ENCODE data around the gene TMEM51. TPM values are rescaled to one million over a fixed set of nuclear protein-coding genes. Genes with fewer than 3 reads are reported as not detected.

Gene TMEM51
- total RNA-seq, 1 donor from 2014 or later: 0.11 TPM

GRCh38 chr1:15205586-15206346 is 52.2 kb downstream of the TMEM51 start:
- H3K4me1 Mint-ChIP-seq (ENCODE audit: low read depth): no peaks in the 10 kb centered on the region
- intact Hi-C loops (cut with micrococcal nuclease): no loop called here
- H3K9me3 Mint-ChIP-seq: no peaks in the 10 kb centered on the region
- H3K27ac Mint-ChIP-seq: no peak overlapping the region
- peaks cover 10% of the 10 kb centered on the region for H3K27me3 Mint-ChIP-seq (ENCODE audit: low read depth)
- H3K36me3 Mint-ChIP-seq (ENCODE audit: low read depth): no peaks in the 10 kb centered on the region
- no peak overlapping the region for H3K4me3 Mint-ChIP-seq (ENCODE audit: low read depth)
- DNase-seq (ENCODE audit: low spot score): no peak

GRCh38 chr1:15206418-15207030 is 53.0 kb downstream of the TMEM51 start:
- Mint-ChIP-seq H3K27me3 (ENCODE audit: low read depth) (peaks cover 10% of the 10 kb centered on the region), H3K27ac (no peak overlapping the region), H3K9me3 (no peaks in the 10 kb centered on the region), H3K4me3 (ENCODE audit: low read depth) (no peak overlapping the region), H3K36me3 (ENCODE audit: low read depth) (no peaks in the 10 kb centered on the region), H3K4me1 (ENCODE audit: low read depth) (no peaks in the 10 kb centered on the region)
- DNase-seq (ENCODE audit: low spot score): no peak
- intact Hi-C loops (cut with micrococcal nuclease): no loop called here

- H3K27me3 Mint-ChIP-seq (ENCODE audit: low read depth): peaks cover 10% of the 10 kb centered on the region
- no peaks in the 10 kb centered on the region for H3K36me3 Mint-ChIP-seq (ENCODE audit: low read depth)
- no peaks in the 10 kb centered on the region for H3K4me1 Mint-ChIP-seq (ENCODE audit: low read depth)
- no peak overlapping the region for H3K27ac Mint-ChIP-seq
- no peak overlapping the region for H3K4me3 Mint-ChIP-seq (ENCODE audit: low read depth)
- no peak for DNase-seq (ENCODE audit: low spot score)
- intact Hi-C loops (cut with micrococcal nuclease): no loop called here
- no peaks in the 10 kb centered on the region for H3K9me3 Mint-ChIP-seq
Observed at GRCh38 chr1:15207031-15207828, 53.7 kb downstream of the TMEM51 start.

- Mint-ChIP-seq H3K4me3 (ENCODE audit: low read depth) (no peak overlapping the region), H3K36me3 (ENCODE audit: low read depth) (no peaks in the 10 kb centered on the region), H3K9me3 (no peaks in the 10 kb centered on the region), H3K27ac (no peak overlapping the region), H3K27me3 (ENCODE audit: low read depth) (peaks cover 13% of the 10 kb centered on the region), H3K4me1 (ENCODE audit: low read depth) (no peaks in the 10 kb centered on the region)
- no peak for DNase-seq (ENCODE audit: low spot score)
- intact Hi-C loops (cut with micrococcal nuclease): no loop called here
Observed at GRCh38 chr1:15207829-15208429, 54.4 kb downstream of the TMEM51 start.

DNA sequence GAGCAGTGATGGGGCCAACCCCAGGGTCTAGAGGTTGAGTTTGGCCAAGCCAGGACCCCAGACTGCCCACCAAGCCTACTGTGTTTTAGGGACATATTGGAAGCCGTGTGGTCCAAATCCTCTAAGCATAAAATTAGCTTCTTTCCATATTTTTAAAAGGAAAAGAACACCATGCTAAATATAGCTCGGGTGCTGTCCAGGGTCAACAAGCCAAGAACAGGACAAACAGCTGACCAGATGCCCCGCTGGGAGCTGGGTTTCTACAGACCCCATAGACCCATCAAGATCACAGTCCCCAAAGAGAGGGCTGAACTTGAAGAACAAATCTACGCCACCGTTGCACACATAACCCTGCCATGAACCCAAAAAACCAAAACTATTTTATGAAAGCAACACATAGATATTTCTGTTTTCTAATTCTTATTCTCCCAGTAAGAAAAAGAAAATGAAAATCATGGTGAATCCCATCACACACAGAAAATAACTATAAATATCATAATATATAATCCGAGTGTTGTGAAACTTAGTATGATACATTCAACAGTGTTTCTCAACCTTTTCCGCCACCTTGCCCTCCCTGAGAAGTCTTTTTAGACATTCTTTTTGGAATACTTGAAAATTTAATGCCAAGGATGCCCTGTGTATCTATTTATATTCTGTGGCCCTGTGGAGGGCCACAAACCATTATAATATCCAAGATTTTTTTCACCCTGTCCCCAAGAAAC is 57.3 kb downstream of the TMEM51 start:
- H3K36me3 Mint-ChIP-seq (ENCODE audit: low read depth): no peaks in the 10 kb centered on the region
- H3K4me1 Mint-ChIP-seq (ENCODE audit: low read depth): no peaks in the 10 kb centered on the region
- H3K9me3 Mint-ChIP-seq: no peaks in the 10 kb centered on the region
- H3K4me3 Mint-ChIP-seq (ENCODE audit: low read depth): no peak overlapping the region
- intact Hi-C loops (cut with micrococcal nuclease): no loop called here
- peaks cover 13% of the 10 kb centered on the region for H3K27me3 Mint-ChIP-seq (ENCODE audit: low read depth)
- no peak overlapping the region for H3K27ac Mint-ChIP-seq
- DNase-seq (ENCODE audit: low spot score): no peak

DNA sequence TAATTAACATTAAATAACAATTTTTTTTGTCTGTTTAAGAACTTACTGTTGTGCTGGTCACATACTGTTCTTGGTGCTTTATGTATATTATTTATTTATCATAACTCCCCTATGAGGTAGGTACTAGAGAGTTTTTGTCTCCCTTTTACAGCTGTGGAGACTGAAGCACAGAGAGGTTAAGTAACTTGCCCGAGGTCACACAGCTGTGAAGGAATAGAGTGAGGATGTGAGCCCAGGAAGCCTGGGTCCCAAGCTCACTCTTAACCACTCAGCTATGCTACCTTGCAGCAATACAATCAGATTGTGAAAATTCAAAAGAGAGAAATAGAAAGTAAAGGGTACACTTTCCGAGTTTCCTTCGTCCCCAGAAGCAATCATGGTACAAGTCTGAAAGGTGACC is 57.9 kb downstream of the TMEM51 start:
- no peak overlapping the region for H3K4me3 Mint-ChIP-seq (ENCODE audit: low read depth)
- H3K27ac Mint-ChIP-seq: no peak overlapping the region
- no peaks in the 10 kb centered on the region for H3K36me3 Mint-ChIP-seq (ENCODE audit: low read depth)
- H3K27me3 Mint-ChIP-seq (ENCODE audit: low read depth): peaks cover 13% of the 10 kb centered on the region
- DNase-seq (ENCODE audit: low spot score): no peak
- intact Hi-C loops (cut with micrococcal nuclease): no loop called here
- H3K4me1 Mint-ChIP-seq (ENCODE audit: low read depth): no peaks in the 10 kb centered on the region
- H3K9me3 Mint-ChIP-seq: no peaks in the 10 kb centered on the region

DNA sequence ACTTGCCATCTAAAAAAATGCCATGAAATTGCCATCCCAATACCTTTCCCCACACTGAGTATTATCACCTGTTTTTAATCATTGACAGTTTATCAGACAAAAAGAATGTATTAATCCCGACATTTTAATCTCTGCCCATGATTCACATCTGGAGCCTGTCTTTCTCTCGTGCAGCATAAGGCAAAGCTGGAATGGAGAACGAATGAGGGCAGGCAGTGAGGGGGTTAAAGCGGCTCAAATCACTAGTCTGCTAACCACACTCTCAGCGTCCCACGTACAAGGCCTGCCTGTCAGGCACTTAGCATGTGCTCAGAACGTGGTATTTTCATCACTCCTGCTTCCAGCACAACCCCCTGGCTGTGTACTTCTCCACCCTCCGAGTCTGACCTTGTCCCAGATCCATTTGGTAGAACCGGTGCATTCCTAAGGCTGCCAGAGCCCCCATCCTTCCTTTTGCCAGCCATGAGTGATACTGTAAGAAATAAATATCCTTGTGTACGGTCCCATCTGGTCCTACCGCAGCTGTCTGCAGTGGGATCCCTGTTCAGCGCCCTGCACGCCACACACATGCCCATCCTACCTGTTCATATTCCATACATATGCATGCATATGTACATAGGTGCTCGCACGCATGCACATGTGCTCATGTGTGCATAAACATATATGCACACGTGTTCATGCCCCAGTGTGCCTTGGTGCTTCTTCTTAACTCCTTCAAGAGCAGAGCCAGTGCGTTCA is 58.8 kb downstream of the TMEM51 start:
- Mint-ChIP-seq H3K4me3 (ENCODE audit: low read depth) (no peak overlapping the region), H3K27ac (no peak overlapping the region), H3K27me3 (ENCODE audit: low read depth) (peaks cover 19% of the 10 kb centered on the region), H3K9me3 (no peaks in the 10 kb centered on the region), H3K4me1 (ENCODE audit: low read depth) (no peaks in the 10 kb centered on the region), H3K36me3 (ENCODE audit: low read depth) (no peaks in the 10 kb centered on the region)
- DNase-seq (ENCODE audit: low spot score): no peak
- intact Hi-C loops (cut with micrococcal nuclease): no loop called here

DNA sequence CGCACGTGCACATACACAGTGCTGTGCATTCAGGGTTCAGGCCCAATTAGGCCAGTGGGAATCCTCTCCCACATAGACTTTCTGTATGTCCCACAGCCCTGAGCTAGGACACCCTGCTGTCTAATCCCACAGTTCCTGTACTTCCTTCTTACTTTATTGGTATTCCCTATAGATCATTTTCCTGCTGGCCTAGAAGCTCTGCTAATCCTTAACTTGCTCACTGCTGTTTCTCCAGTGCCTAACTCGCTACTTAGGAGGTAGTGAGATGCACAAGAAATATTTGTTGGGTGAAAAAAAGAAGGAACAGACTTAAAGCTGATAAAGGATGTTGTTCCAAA is 59.4 kb downstream of the TMEM51 start:
- intact Hi-C loops (cut with micrococcal nuclease): no loop called here
- no peaks in the 10 kb centered on the region for H3K36me3 Mint-ChIP-seq (ENCODE audit: low read depth)
- H3K27ac Mint-ChIP-seq: no peak overlapping the region
- peaks cover 21% of the 10 kb centered on the region for H3K27me3 Mint-ChIP-seq (ENCODE audit: low read depth)
- no peak overlapping the region for H3K4me3 Mint-ChIP-seq (ENCODE audit: low read depth)
- DNase-seq (ENCODE audit: low spot score): no peak
- H3K9me3 Mint-ChIP-seq: no peaks in the 10 kb centered on the region
- no peaks in the 10 kb centered on the region for H3K4me1 Mint-ChIP-seq (ENCODE audit: low read depth)

DNA sequence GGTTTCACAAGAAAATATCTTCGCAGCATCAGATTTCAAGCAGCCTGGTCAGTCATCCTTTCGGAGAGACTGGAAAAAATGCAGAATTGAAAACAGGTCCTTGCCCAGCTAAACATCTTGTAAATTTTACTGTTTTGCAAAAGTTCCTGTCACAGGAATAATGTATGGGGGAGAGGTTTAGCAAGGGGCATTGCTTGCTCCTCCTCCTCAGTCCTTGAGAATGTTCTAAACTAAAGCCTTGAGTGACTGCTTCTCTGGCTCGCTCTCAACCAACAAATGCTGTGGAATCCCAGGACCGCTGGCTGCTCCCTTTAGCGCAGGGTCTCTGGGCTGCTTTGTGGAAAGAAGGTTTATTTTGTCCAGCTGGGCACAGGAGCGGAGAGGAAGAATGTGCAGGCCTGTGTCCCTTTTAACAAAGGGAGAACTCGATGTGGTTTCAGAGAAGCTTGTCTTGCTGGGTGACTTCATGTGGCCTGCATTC is 59.8 kb downstream of the TMEM51 start:
- no peaks in the 10 kb centered on the region for H3K9me3 Mint-ChIP-seq
- no peaks in the 10 kb centered on the region for H3K4me1 Mint-ChIP-seq (ENCODE audit: low read depth)
- intact Hi-C loops (cut with micrococcal nuclease): no loop called here
- DNase-seq (ENCODE audit: low spot score): no peak
- peaks cover 20% of the 10 kb centered on the region for H3K27me3 Mint-ChIP-seq (ENCODE audit: low read depth)
- H3K4me3 Mint-ChIP-seq (ENCODE audit: low read depth): no peak overlapping the region
- no peak overlapping the region for H3K27ac Mint-ChIP-seq
- no peaks in the 10 kb centered on the region for H3K36me3 Mint-ChIP-seq (ENCODE audit: low read depth)

GRCh38 chr1:15214527-15214926 is 61.0 kb downstream of the TMEM51 start:
- no peak for DNase-seq (ENCODE audit: low spot score)
- H3K27ac Mint-ChIP-seq: no peak overlapping the region
- peaks cover 22% of the 10 kb centered on the region for H3K27me3 Mint-ChIP-seq (ENCODE audit: low read depth)
- H3K4me3 Mint-ChIP-seq (ENCODE audit: low read depth): no peak overlapping the region
- no peaks in the 10 kb centered on the region for H3K36me3 Mint-ChIP-seq (ENCODE audit: low read depth)
- H3K4me1 Mint-ChIP-seq (ENCODE audit: low read depth): no peaks in the 10 kb centered on the region
- intact Hi-C loops (cut with micrococcal nuclease): no loop called here
- no peaks in the 10 kb centered on the region for H3K9me3 Mint-ChIP-seq

DNA sequence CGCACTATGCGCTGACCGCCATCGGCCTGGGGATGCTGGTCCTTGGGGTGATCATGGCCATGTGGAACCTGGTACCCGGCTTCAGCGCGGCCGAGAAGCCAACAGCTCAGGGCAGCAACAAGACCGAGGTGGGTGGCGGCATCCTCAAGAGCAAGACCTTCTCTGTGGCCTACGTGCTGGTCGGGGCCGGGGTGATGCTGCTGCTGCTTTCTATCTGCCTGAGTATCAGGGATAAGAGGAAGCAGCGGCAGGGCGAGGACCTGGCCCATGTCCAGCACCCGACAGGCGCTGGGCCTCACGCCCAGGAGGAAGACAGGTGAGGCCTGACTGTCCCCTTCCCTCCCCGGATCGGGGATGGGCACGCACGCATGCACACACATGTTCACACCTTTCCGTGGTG is 61.6 kb downstream of the TMEM51 start:
- intact Hi-C loops (cut with micrococcal nuclease): no loop called here
- Mint-ChIP-seq H3K4me1 (ENCODE audit: low read depth) (no peaks in the 10 kb centered on the region), H3K27ac (no peak overlapping the region), H3K27me3 (ENCODE audit: low read depth) (peaks cover 20% of the 10 kb centered on the region), H3K4me3 (ENCODE audit: low read depth) (no peak overlapping the region), H3K36me3 (ENCODE audit: low read depth) (no peaks in the 10 kb centered on the region), H3K9me3 (no peaks in the 10 kb centered on the region)
- no peak for DNase-seq (ENCODE audit: low spot score)

- Mint-ChIP-seq H3K9me3 (no peaks in the 10 kb centered on the region), H3K4me3 (ENCODE audit: low read depth) (no peak overlapping the region), H3K4me1 (ENCODE audit: low read depth) (no peaks in the 10 kb centered on the region), H3K36me3 (ENCODE audit: low read depth) (no peaks in the 10 kb centered on the region), H3K27me3 (ENCODE audit: low read depth) (peaks cover 23% of the 10 kb centered on the region), H3K27ac (no peak overlapping the region)
- no peak for DNase-seq (ENCODE audit: low spot score)
- intact Hi-C loops (cut with micrococcal nuclease): no loop called here
Observed at GRCh38 chr1:15217654-15218053, 64.1 kb downstream of the TMEM51 start.
